ENCODE results near the gene PPP6R1. TPM values are rescaled to one million over a fixed set of nuclear protein-coding genes. Genes with fewer than 3 reads are reported as not detected.

Gene PPP6R1
- total RNA-seq = 25.0 TPM

DNA sequence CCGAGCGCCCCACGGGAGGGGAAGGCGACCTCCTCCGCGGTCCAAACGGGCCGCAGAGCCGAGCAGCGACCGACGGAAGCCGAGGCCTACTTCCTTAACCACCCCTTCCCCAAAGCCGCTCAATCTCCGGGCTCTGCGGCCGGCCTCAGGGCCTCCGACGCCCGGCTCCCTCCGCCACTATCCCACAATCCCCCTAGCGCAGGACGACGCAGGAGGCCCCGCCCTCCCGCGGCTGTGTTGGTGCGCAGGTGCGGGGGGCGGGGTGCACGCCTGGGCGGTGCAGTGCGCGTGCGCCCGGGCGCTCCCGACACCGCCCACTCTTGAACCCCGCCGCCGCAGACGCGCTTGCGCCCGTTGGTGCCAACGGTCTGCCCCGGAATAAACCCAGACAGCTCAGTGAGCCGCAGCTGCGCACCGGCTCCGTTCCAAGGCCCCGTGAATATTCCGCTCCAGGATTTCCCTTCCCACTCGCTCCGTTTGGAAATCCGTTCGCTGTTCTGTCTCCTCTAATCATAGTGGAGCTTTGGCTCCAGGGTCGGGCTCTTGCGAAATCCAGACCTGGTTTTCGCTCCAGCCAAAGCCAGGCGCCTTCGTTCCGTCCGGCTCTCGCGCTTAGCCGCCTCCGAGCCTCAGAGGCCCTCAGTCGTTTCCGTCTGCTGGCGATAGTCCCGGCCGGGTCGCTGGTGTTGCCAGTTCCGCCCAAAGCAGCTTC lies at the start of gene PPP6R1:
PPP6R1 (minus strand) TSS at position 190 of the 712 bp plus-strand sequence. CDS start 11,914 bp downstream, outside the sequence.

DNA sequence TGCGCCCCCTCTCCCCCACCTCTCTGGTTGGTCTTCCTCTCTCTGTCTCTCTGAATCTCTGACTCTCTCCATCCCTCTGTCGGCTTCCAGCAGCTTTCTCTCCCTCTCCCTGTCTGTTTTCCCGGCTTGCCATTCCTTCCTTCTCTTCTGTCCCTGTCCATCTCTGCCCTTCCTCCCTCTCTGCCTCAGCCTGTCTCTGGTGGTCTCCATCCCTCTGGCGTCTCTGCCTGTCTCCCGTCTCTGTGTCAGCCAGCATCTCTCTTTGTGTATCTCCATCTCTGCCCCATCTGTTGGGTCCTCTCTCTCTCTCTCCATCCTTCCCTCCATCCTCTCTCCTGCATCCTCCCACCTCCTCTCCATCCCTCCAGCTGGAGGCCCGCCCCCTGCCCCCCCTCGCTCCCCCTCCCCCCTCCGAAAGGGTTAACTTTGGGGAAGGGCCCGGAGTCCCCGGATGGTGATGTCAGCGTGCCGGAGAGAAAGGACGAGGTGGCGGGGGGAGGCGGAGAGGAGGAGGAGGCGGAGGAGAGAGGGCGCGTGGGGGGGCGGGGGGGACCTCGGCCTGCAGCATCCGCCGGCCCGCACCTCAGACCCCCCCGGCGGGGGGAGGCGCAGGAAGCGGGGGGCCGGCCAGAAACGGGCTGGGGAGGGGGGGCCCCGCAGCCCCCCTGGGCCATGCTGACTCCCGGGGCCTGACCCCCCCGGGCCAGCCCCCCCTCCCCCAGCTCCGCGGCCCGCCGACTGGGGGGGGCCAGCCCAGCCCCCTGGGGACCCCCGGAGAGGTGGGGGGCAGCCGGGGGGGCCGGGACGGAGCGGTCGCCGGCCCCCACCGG lies 24.9 kb upstream of the PPP6R1 start, which contains the start of gene BRSK1:
BRSK1 (plus strand) TSS at position 450 of the 830 bp plus-strand sequence. CDS start 446 bp downstream, outside the sequence.

GRCh38 chr19:55279770-55280643 lies 21.2 kb upstream of the PPP6R1 start, which contains the start of gene HSPBP1:
Gene HSPBP1 (minus strand): TSS chr19:55280110. CDS start chr19:55279608, 502 bp downstream.

DNA sequence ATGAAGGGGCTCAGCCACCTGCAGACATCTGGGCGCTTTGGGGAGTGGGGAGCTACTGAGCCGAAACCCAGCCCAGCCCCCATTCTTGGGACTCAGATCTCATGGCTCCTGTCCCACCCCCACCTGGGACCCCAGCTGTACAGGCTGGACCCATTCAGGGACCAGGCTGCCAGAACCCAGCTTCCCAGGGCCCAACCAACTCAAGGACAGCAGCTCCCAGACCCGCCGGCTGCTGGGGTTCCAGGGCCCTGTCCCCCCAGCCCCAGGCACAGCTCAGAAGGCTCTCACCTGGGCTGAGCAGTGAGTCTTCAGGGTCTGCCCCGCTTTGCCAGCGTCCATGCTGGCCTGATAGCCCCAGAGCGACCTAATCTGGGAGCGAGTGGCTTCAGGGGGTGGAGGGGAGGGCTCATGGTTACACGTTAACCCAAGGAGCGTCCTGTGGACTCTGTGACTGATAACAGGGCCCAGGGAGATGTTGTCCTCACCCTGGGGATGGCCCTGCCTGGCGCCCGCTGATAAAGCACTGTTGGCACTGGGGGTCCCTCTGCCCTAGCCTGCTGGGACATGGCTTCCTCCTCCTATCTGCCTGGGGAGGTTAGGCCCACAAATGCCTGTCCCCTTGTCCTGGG lies 30.3 kb downstream of the PPP6R1 start, which contains the start of gene TMEM86B:
TMEM86B (minus strand) TSS at position 361 of the 629 bp plus-strand sequence; CDS start at position 339, 22 bp downstream.

GRCh38 chr19:55208880-55209692 lies 49.7 kb downstream of the PPP6R1 start, which contains the start of gene PTPRH:
Gene PTPRH (minus strand): TSS chr19:55209501. CDS start chr19:55209433, 68 bp downstream.

Small RNA genes within 50 kb of the gene (small RNA-seq; reads per million reads assigned to genes)
- gene MIR6802 (ENCODE audit: low replicate concordance) (not detected), gene MIR6803 (ENCODE audit: low replicate concordance) (not detected), gene MIR6804 (ENCODE audit: low replicate concordance) (not detected)

Other genes starting within 250 kb of the PPP6R1 start
- gene GP6, start 220.8 kb downstream of the PPP6R1 start, total RNA-seq = 0.94 TPM
- 31.0 TPM for gene RDH13, start 195.9 kb downstream of the PPP6R1 start, total RNA-seq
- 3.1 TPM for gene EPS8L1, start 183.1 kb downstream of the PPP6R1 start, total RNA-seq
- gene PPP1R12C, start 141.4 kb downstream of the PPP6R1 start, total RNA-seq = 32.6 TPM
- gene TNNT1, start 109.8 kb downstream of the PPP6R1 start, total RNA-seq = 0.94 TPM
- 0.94 TPM for gene TNNI3, start 101.3 kb downstream of the PPP6R1 start, total RNA-seq
- gene DNAAF3, start 92.4 kb downstream of the PPP6R1 start, total RNA-seq = 0.94 TPM
- gene SYT5, start 78.7 kb downstream of the PPP6R1 start, total RNA-seq = 47.9 TPM
- gene PTPRH, start 49.5 kb downstream of the PPP6R1 start, total RNA-seq = not detected
- gene TMEM86B, start 30.3 kb downstream of the PPP6R1 start, total RNA-seq = 4.4 TPM
- gene HSPBP1, start 21.1 kb upstream of the PPP6R1 start, total RNA-seq = 20.3 TPM
- gene BRSK1, start 25.0 kb upstream of the PPP6R1 start, total RNA-seq = 82.9 TPM
- not detected for gene TMEM150B, start 66.3 kb upstream of the PPP6R1 start, total RNA-seq
- gene KMT5C, start 80.9 kb upstream of the PPP6R1 start, total RNA-seq = 15.0 TPM
- gene COX6B2, start 95.7 kb upstream of the PPP6R1 start, total RNA-seq = not detected
- not detected for gene GARIN5B, start 104.2 kb upstream of the PPP6R1 start, total RNA-seq
- gene IL11, start 111.4 kb upstream of the PPP6R1 start, total RNA-seq = not detected
- gene TMEM190, start 117.8 kb upstream of the PPP6R1 start, total RNA-seq = not detected
- gene TMEM238, start 125.3 kb upstream of the PPP6R1 start, total RNA-seq = not detected
- gene RPL28, start 126.9 kb upstream of the PPP6R1 start, total RNA-seq = 157 TPM
- 22.8 TPM for gene UBE2S, start 148.8 kb upstream of the PPP6R1 start, total RNA-seq
- 8.5 TPM for gene SHISA7, start 184.3 kb upstream of the PPP6R1 start, total RNA-seq
- gene ISOC2, start 202.6 kb upstream of the PPP6R1 start, total RNA-seq = 13.1 TPM
- gene C19orf85, start 205.7 kb upstream of the PPP6R1 start, total RNA-seq = not detected
- gene ZNF628, start 217.6 kb upstream of the PPP6R1 start, total RNA-seq = 1.6 TPM
- 12.5 TPM for gene NAT14, start 226.2 kb upstream of the PPP6R1 start, total RNA-seq
- gene SSC5D, start 229.4 kb upstream of the PPP6R1 start, total RNA-seq = 0.63 TPM

All from parietal lobe (tissue), 2 donors.